PC-9 (cell line): ENCODE data around the gene SAXO2. TPM values are rescaled to one million over a fixed set of nuclear protein-coding genes. Genes with fewer than 3 reads are reported as not detected.

Experiments
- BruUV-seq: library from RNA; stranded (reverse); fragments of 400-500 nt; replicated peaks from 2 replicates; lab custom pipeline; 2021; lab: Mats Ljungman, UMichigan
- CTCF ChIA-PET: fragments of 300-600 bp; sonication (Branson Sonifier 250); formaldehyde crosslinking; loops from one replicate; lab custom pipeline; 2022; ENCODE audit warnings: antibody characterized with exemption; lab: Charles Lee
- POLR2A ChIA-PET: fragments of 300-600 bp; sonication (Branson Sonifier 250); formaldehyde crosslinking; loops from one replicate; lab custom pipeline; 2022; ENCODE audit warnings: antibody characterized with exemption; ENCODE audit not compliant: unreplicated experiment; lab: Charles Lee
- DNase-seq, 2 experiments: peaks; one replicate each; pipeline versions ENCODE4 v3.0.0 to v3.0.0-alpha.2; 2015 to 2022; ENCODE audit warnings: mixed read lengths in 1 of 2
- H2AFZ ChIP-seq: fragments of 200-600 bp; sonication (generic); 2 replicates; pipeline ENCODE4 v1.8.1; 2017; ENCODE audit warnings: antibody characterized with exemption
- H3F3A ChIP-seq: fragments of 200-600 bp; sonication (generic); 2 replicates; pipeline ENCODE4 v1.8.1; 2017; ENCODE audit warnings: antibody characterized with exemption, mild to moderate bottlenecking, low read depth; ENCODE audit not compliant: insufficient read depth
- H3K27ac ChIP-seq: fragments of 200-600 bp; sonication (generic); 2 replicates; pipeline ENCODE4 v1.6.1; 2016; ENCODE audit warnings: mixed run types
- H3K27me3 ChIP-seq: fragments of 200-600 bp; sonication (generic); 2 replicates; pipeline ENCODE4 v1.6.1; 2016; ENCODE audit warnings: low read depth, mixed run types; ENCODE audit not compliant: insufficient read depth
- H3K36me3 ChIP-seq: fragments of 200-600 bp; sonication (generic); 2 replicates; pipeline ENCODE4 v1.6.1; 2016; ENCODE audit warnings: low read depth, mixed run types
- H3K4me1 ChIP-seq: fragments of 200-600 bp; sonication (generic); replicated peaks from 2 replicates; pipeline ENCODE4 v1.6.1; 2016; ENCODE audit warnings: mixed run types; ENCODE audit not compliant: insufficient read depth
- H3K4me2 ChIP-seq: fragments of 200-600 bp; sonication (generic); 2 replicates; pipeline ENCODE4 v1.6.1; 2017; ENCODE audit warnings: mixed run types
- H3K4me3 ChIP-seq: fragments of 200-600 bp; sonication (generic); 2 replicates; pipeline ENCODE4 v1.6.1; 2016; ENCODE audit warnings: mixed run types
- H3K79me2 ChIP-seq: fragments of 200-600 bp; sonication (generic); 2 replicates; pipeline ENCODE4 v1.6.1; 2017; ENCODE audit warnings: low read depth, mixed run types
- H3K9me2 ChIP-seq: fragments of 200-600 bp; sonication (generic); 2 replicates; pipeline ENCODE4 v1.8.1; 2017; ENCODE audit warnings: mild to moderate bottlenecking; ENCODE audit not compliant: insufficient read depth
- H3K9me3 ChIP-seq: fragments of 200-600 bp; sonication (generic); 2 replicates; pipeline ENCODE4 v1.8.1; 2016; ENCODE audit warnings: low read depth; ENCODE audit not compliant: insufficient read depth
- H4K20me1 ChIP-seq: fragments of 200-600 bp; sonication (generic); 2 replicates; pipeline ENCODE4 v1.8.1; 2017; ENCODE audit not compliant: insufficient read depth
- CTCF ChIP-seq: fragments of 200-600 bp; sonication (generic); conservative IDR thresholded peaks from 2 replicates; pipeline ENCODE4 v1.6.1; 2017; ENCODE audit warnings: mixed run types, antibody characterized with exemption, mild to moderate bottlenecking, moderate library complexity
- EZH2 ChIP-seq: fragments of 200-600 bp; sonication (generic); IDR thresholded peaks from 2 replicates; pipeline ENCODE4 v1.8.0; 2017; ENCODE audit warnings: antibody characterized with exemption, low read depth
- intact Hi-C: fragments of 100-400 bp; cut with micrococcal nuclease; formaldehyde crosslinking; loops from one replicate; pipeline ENCODE4 v1.10.0; 2022; ENCODE audit not compliant: unreplicated experiment
- total RNA-seq: library from RNA; stranded (reverse); gene quantifications from 2 replicates; pipeline ENCODE4 v1.2.3, GENCODE V29; 2021

The SAXO2 gene
- total RNA-seq, 1 experiment from 2014 or later: 1.7 TPM

GRCh38 chr15:82292271-82292670, 29.7 kb downstream of the SAXO2 start:
- POLR2A ChIA-PET: no interaction called here
- no peak overlapping the region for H3K4me2 ChIP-seq
- H4K20me1 ChIP-seq: no peaks in the 10 kb centered on the region
- H3K36me3 ChIP-seq: no peaks in the 10 kb centered on the region
- no TSS peak for BruUV-seq
- H3K79me2 ChIP-seq: no peaks in the 10 kb centered on the region
- CTCF ChIA-PET: no interaction called here
- H3K27ac ChIP-seq: no peak overlapping the region
- H3K9me3 ChIP-seq: no peaks in the 10 kb centered on the region
- DNase-seq: no peak
- no peaks in the 10 kb centered on the region; the same call in 1 of the 2 replicates for H3K27me3 ChIP-seq
- no peaks in the 10 kb centered on the region for H3K4me1 ChIP-seq
- no peak overlapping the region for H2AFZ ChIP-seq
- H3K9me2 ChIP-seq: no peaks in the 10 kb centered on the region
- TF ChIP-seq CTCF (no peak), EZH2 (no peak)
- no peaks in the 10 kb centered on the region for H3F3A ChIP-seq
- H3K4me3 ChIP-seq: no peak overlapping the region
- intact Hi-C loops: no loop called here

- ChIA-PET CTCF (no interaction called here), POLR2A (no interaction called here)
- H3K9me3 ChIP-seq: no peaks in the 10 kb centered on the region
- no peaks in the 10 kb centered on the region for H3K27me3 ChIP-seq
- no peak overlapping the region for H3K4me3 ChIP-seq
- no peaks in the 10 kb centered on the region for H4K20me1 ChIP-seq
- no peak overlapping the region for H3K27ac ChIP-seq
- no peaks in the 10 kb centered on the region for H3K4me1 ChIP-seq
- no peaks in the 10 kb centered on the region for H3K36me3 ChIP-seq
- no peaks in the 10 kb centered on the region for H3K9me2 ChIP-seq
- DNase-seq: no peak
- TF ChIP-seq EZH2: no peak
- no peak for TF ChIP-seq CTCF
- H3K79me2 ChIP-seq: no peaks in the 10 kb centered on the region
- H2AFZ ChIP-seq: no peak overlapping the region
- no TSS peak for BruUV-seq
- no peaks in the 10 kb centered on the region for H3F3A ChIP-seq
- no peak overlapping the region for H3K4me2 ChIP-seq
- intact Hi-C loops: no loop called here
Observed at GRCh38 chr15:82294061-82294690, 31.6 kb downstream of the SAXO2 start.

- CTCF ChIA-PET: no interaction called here
- no peaks in the 10 kb centered on the region for H3K9me2 ChIP-seq
- no peak overlapping the region for H3K27ac ChIP-seq
- no peak for DNase-seq
- no peaks in the 10 kb centered on the region for H3K79me2 ChIP-seq
- H3K27me3 ChIP-seq: no peaks in the 10 kb centered on the region
- TF ChIP-seq CTCF: no peak
- TF ChIP-seq EZH2: no peak
- intact Hi-C loops: no loop called here
- no peaks in the 10 kb centered on the region for H3F3A ChIP-seq
- POLR2A ChIA-PET: no interaction called here
- H2AFZ ChIP-seq: no peak overlapping the region
- no peaks in the 10 kb centered on the region for H3K36me3 ChIP-seq
- H3K4me2 ChIP-seq: no peak overlapping the region
- no peak overlapping the region for H3K4me3 ChIP-seq
- H4K20me1 ChIP-seq: no peaks in the 10 kb centered on the region
- H3K4me1 ChIP-seq: no peaks in the 10 kb centered on the region
- H3K9me3 ChIP-seq: no peaks in the 10 kb centered on the region
- BruUV-seq: no TSS peak
Observed at GRCh38 chr15:82297546-82297945, 34.9 kb downstream of the SAXO2 start.
